Bronchial epithelial cell (primary cell): ENCODE results near the gene SPG21. TPM values are rescaled to one million over a fixed set of nuclear protein-coding genes. Genes with fewer than 3 reads are reported as not detected.
A peak's percentile ranks its signal among the peaks of the same experiment; 100 is the strongest.

Source experiments
- DNase-seq: peaks from one replicate; pipeline ENCODE4 v3.0.0-alpha.2; 2010; ENCODE audit warnings: low read depth
- FAIRE-seq: peaks from 2 replicates; lab custom pipeline; 2011; peaks lifted over from hg19 to GRCh38; lab: Jason Lieb, UNC
- H3K27me3 ChIP-seq: 2 replicates; pipeline ENCODE4 v1.5.1; 2011; ENCODE audit warnings: low read length; ENCODE audit not compliant: control insufficient read depth, insufficient read depth
- H3K36me3 ChIP-seq: 2 replicates; pipeline ENCODE4 v1.5.1; 2011; ENCODE audit warnings: low read length; ENCODE audit not compliant: control insufficient read depth, insufficient read depth
- H3K4me3 ChIP-seq: 2 replicates; pipeline ENCODE4 v1.5.1; 2011; ENCODE audit warnings: mild to moderate bottlenecking, low read depth, low read length, control low read depth
- CTCF ChIP-seq: IDR thresholded peaks from 2 replicates; pipeline ENCODE4 v1.5.1; 2011; ENCODE audit warnings: mild to moderate bottlenecking, moderate library complexity, low read length, control low read depth, inconsistent platforms; ENCODE audit not compliant: insufficient read depth, severe bottlenecking
- total RNA-seq: library from RNA; depleted of rRNA; stranded (reverse); fragments of >200 nt; gene quantifications from 2 replicates; pipeline ENCODE4 v1.2.1, GENCODE V29; 2014

Gene SPG21
- total RNA-seq, 1 donor from 2014 or later, result 95.8 TPM

- Histone ChIP-seq H3K27me3 (no peaks in the 10 kb centered on the region), H3K36me3 (no peaks in the 10 kb centered on the region), H3K4me3 (no peak overlapping the region)
- no peak for TF ChIP-seq CTCF
- DNase-seq (no peak), FAIRE-seq (no peak)
Measured at GRCh38 chr15:64947211-64947610, 42.5 kb downstream of the SPG21 start.

GRCh38 chr15:64944961-64945360, 44.8 kb downstream of the SPG21 start:
- FAIRE-seq (peak; percentile 70), DNase-seq (no peak)
- TF ChIP-seq CTCF, result no peak
- Histone ChIP-seq H3K4me3 (no peak overlapping the region), H3K36me3 (no peaks in the 10 kb centered on the region), H3K27me3 (no peaks in the 10 kb centered on the region)

GRCh38 chr15:64943512-64944225, 46.0 kb downstream of the SPG21 start:
- no peak overlapping the region for H3K4me3 ChIP-seq
- no peak for TF ChIP-seq CTCF
- no peak for DNase-seq
- H3K27me3 ChIP-seq, result no peaks in the 10 kb centered on the region
- no peaks in the 10 kb centered on the region for H3K36me3 ChIP-seq
- FAIRE-seq, result no peak

- FAIRE-seq (no peak), DNase-seq (no peak)
- H3K27me3 ChIP-seq, result no peaks in the 10 kb centered on the region
- no peaks in the 10 kb centered on the region for H3K36me3 ChIP-seq
- no peak for TF ChIP-seq CTCF
- no peak overlapping the region for H3K4me3 ChIP-seq
Measured at GRCh38 chr15:64942356-64942755, 47.4 kb downstream of the SPG21 start.

- no peaks in the 10 kb centered on the region for H3K27me3 ChIP-seq
- DNase-seq (peak; percentile 82), FAIRE-seq (no peak)
- H3K36me3 ChIP-seq, result no peaks in the 10 kb centered on the region
- no peak for TF ChIP-seq CTCF
- no peak overlapping the region for H3K4me3 ChIP-seq
Measured at GRCh38 chr15:64938192-64938591, 51.5 kb downstream of the SPG21 start.

- no peaks in the 10 kb centered on the region for H3K27me3 ChIP-seq
- FAIRE-seq (no peak), DNase-seq (no peak)
- TF ChIP-seq CTCF, result no peak
- H3K4me3 ChIP-seq, result no peak overlapping the region
- H3K36me3 ChIP-seq, result no peaks in the 10 kb centered on the region
Measured at GRCh38 chr15:64934023-64934422, 55.7 kb downstream of the SPG21 start.
